WTC11 (cell line): ENCODE data around the gene FRMD5. TPM values are rescaled to one million over a fixed set of nuclear protein-coding genes. Genes with fewer than 3 reads are reported as not detected.

ENCODE experiments used
- ATAC-seq: fragments of 200-7000 bp; cut with Tn5 transposase; 2 replicates; pipeline ENCODE4 v1.10.0; 2021; ENCODE audit warnings: mild to moderate bottlenecking, moderate library complexity
- CTCF ChIA-PET: fragments of 300-600 bp; sonication (Branson Sonifier 250); formaldehyde crosslinking; loops from one replicate; lab custom pipeline; 2021; ENCODE audit warnings: antibody characterized with exemption; lab: Charles Lee
- POLR2A ChIA-PET: fragments of 350-600 bp; sonication (Branson Sonifier 250); formaldehyde crosslinking; loops from one replicate; lab custom pipeline; 2021; ENCODE audit warnings: antibody characterized with exemption; lab: Charles Lee
- DNase-seq: peaks from one replicate; pipeline ENCODE4 v3.0.0; 2021; ENCODE audit warnings: low spot score
- H3K27ac Mint-ChIP-seq: 2 replicates; pipeline ENCODE4 v1.8.0; 2021; ENCODE audit warnings: mixed read lengths
- H3K27me3 Mint-ChIP-seq: 2 replicates; pipeline ENCODE4 v1.8.0; 2021; ENCODE audit warnings: low read depth, mild to moderate bottlenecking, moderate library complexity, mixed read lengths
- H3K36me3 Mint-ChIP-seq: 2 replicates; pipeline ENCODE4 v1.8.0; 2021; ENCODE audit warnings: mixed read lengths
- H3K4me1 Mint-ChIP-seq: 2 replicates; pipeline ENCODE4 v1.8.0; 2022; ENCODE audit warnings: mixed read lengths
- H3K4me3 Mint-ChIP-seq: 2 replicates; pipeline ENCODE4 v1.8.0; 2021; ENCODE audit warnings: mild to moderate bottlenecking, moderate library complexity, mixed read lengths
- H3K9me3 Mint-ChIP-seq: 2 replicates; pipeline ENCODE4 v1.8.0; 2021; ENCODE audit warnings: mixed read lengths
- ESRRA ChIP-seq: sonication (generic); formaldehyde crosslinking; IDR thresholded peaks from 2 replicates; pipeline ENCODE4 v1.8.1; 2022; ENCODE audit warnings: mild to moderate bottlenecking, missing genetic modification reagents, borderline replicate concordance
- NFE2L1 ChIP-seq: sonication (generic); formaldehyde crosslinking; IDR thresholded peaks from 2 replicates; pipeline ENCODE4 v1.8.1; 2023; ENCODE audit warnings: missing genetic modification reagents
- SP1 ChIP-seq: sonication (generic); formaldehyde crosslinking; conservative IDR thresholded peaks from 2 replicates; pipeline ENCODE4 v1.8.1; 2022; ENCODE audit warnings: missing genetic modification reagents
- TCF7 ChIP-seq: sonication (generic); formaldehyde crosslinking; IDR thresholded peaks from 2 replicates; pipeline ENCODE4 v1.8.0; 2022; ENCODE audit warnings: mild to moderate bottlenecking, low read depth, missing genetic modification reagents, moderate library complexity
- TP53 ChIP-seq: sonication (generic); formaldehyde crosslinking; IDR thresholded peaks from 2 replicates; pipeline ENCODE4 v1.8.1; 2023; ENCODE audit warnings: mild to moderate bottlenecking, missing genetic modification reagents
- USF2 ChIP-seq: sonication (generic); formaldehyde crosslinking; IDR thresholded peaks from 2 replicates; pipeline ENCODE4 v1.8.1; 2023; ENCODE audit warnings: mild to moderate bottlenecking, missing genetic modification reagents, moderate library complexity
- total RNA-seq: library from RNA; stranded (reverse); gene quantifications from 3 replicates; pipeline ENCODE4 v1.2.3, GENCODE V29; 2021
- TF ChIP-seq, protein P1 (sequence below): sonication (generic); formaldehyde crosslinking; IDR thresholded peaks from 2 replicates; pipeline ENCODE4 v1.8.0; 2023; ENCODE audit warnings: missing genetic modification reagents, mild to moderate bottlenecking, borderline replicate concordance
- TF ChIP-seq, protein P2 (sequence below): sonication (generic); formaldehyde crosslinking; conservative IDR thresholded peaks from 2 replicates; pipeline ENCODE4 v1.8.1; 2022; ENCODE audit warnings: mild to moderate bottlenecking, missing genetic modification reagents
- TF ChIP-seq, protein P3 (sequence below): sonication (generic); formaldehyde crosslinking; IDR thresholded peaks from 2 replicates; pipeline ENCODE4 v1.8.1; 2022; ENCODE audit warnings: missing genetic modification reagents, borderline replicate concordance
- TF ChIP-seq, protein P4 (sequence below): sonication (generic); formaldehyde crosslinking; IDR thresholded peaks from 2 replicates; pipeline ENCODE4 v1.8.1; 2022; ENCODE audit warnings: mild to moderate bottlenecking, moderate library complexity, missing genetic modification reagents
- TF ChIP-seq, protein P5 (sequence below): fragments of 200-600 bp; IDR thresholded peaks from 2 replicates; pipeline ENCODE4 v1.8.0; 2022; ENCODE audit warnings: antibody characterized with exemption
- TF ChIP-seq, protein P6 (sequence below): sonication (generic); formaldehyde crosslinking; IDR thresholded peaks from 2 replicates; pipeline ENCODE4 v1.8.0; 2022; ENCODE audit warnings: mild to moderate bottlenecking, missing genetic modification reagents

The FRMD5 gene
- total RNA-seq, 1 experiment from 2014 or later, result 14.1 TPM

- H3K27ac Mint-ChIP-seq, result no peak overlapping the region
- POLR2A ChIA-PET, result no interaction called here
- H3K27me3 Mint-ChIP-seq, result no peaks in the 10 kb centered on the region
- H3K36me3 Mint-ChIP-seq, result no peaks in the 10 kb centered on the region
- H3K9me3 Mint-ChIP-seq, result no peaks in the 10 kb centered on the region
- CTCF ChIA-PET, result interaction anchor here (0.9 to 7.1 kb wide), 4 partner anchors 12 to 60 kb away, joined by 3 to 84 read pairs (median 6); no protein-coding TSS in a partner anchor
- DNase-seq (no peak), ATAC-seq (no peak)
- TF ChIP-seq, protein P1, sequence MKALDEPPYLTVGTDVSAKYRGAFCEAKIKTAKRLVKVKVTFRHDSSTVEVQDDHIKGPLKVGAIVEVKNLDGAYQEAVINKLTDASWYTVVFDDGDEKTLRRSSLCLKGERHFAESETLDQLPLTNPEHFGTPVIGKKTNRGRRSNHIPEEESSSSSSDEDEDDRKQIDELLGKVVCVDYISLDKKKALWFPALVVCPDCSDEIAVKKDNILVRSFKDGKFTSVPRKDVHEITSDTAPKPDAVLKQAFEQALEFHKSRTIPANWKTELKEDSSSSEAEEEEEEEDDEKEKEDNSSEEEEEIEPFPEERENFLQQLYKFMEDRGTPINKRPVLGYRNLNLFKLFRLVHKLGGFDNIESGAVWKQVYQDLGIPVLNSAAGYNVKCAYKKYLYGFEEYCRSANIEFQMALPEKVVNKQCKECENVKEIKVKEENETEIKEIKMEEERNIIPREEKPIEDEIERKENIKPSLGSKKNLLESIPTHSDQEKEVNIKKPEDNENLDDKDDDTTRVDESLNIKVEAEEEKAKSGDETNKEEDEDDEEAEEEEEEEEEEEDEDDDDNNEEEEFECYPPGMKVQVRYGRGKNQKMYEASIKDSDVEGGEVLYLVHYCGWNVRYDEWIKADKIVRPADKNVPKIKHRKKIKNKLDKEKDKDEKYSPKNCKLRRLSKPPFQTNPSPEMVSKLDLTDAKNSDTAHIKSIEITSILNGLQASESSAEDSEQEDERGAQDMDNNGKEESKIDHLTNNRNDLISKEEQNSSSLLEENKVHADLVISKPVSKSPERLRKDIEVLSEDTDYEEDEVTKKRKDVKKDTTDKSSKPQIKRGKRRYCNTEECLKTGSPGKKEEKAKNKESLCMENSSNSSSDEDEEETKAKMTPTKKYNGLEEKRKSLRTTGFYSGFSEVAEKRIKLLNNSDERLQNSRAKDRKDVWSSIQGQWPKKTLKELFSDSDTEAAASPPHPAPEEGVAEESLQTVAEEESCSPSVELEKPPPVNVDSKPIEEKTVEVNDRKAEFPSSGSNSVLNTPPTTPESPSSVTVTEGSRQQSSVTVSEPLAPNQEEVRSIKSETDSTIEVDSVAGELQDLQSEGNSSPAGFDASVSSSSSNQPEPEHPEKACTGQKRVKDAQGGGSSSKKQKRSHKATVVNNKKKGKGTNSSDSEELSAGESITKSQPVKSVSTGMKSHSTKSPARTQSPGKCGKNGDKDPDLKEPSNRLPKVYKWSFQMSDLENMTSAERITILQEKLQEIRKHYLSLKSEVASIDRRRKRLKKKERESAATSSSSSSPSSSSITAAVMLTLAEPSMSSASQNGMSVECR (CRISPR knock-in tag), result no peak
- TF ChIP-seq, protein P2, sequence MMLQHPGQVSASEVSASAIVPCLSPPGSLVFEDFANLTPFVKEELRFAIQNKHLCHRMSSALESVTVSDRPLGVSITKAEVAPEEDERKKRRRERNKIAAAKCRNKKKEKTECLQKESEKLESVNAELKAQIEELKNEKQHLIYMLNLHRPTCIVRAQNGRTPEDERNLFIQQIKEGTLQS (CRISPR knock-in tag), result no peak
- no peak for TF ChIP-seq NFE2L1 (CRISPR knock-in tag)
- TF ChIP-seq, protein P3, sequence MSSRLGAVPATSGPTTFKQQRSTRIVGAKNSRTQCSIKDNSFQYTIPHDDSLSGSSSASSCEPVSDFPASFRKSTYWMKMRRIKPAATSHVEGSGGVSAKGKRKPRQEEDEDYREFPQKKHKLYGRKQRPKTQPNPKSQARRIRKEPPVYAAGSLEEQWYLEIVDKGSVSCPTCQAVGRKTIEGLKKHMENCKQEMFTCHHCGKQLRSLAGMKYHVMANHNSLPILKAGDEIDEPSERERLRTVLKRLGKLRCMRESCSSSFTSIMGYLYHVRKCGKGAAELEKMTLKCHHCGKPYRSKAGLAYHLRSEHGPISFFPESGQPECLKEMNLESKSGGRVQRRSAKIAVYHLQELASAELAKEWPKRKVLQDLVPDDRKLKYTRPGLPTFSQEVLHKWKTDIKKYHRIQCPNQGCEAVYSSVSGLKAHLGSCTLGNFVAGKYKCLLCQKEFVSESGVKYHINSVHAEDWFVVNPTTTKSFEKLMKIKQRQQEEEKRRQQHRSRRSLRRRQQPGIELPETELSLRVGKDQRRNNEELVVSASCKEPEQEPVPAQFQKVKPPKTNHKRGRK (CRISPR knock-in tag), result no peak
- no peak for TF ChIP-seq ESRRA
- TF ChIP-seq, protein P4, sequence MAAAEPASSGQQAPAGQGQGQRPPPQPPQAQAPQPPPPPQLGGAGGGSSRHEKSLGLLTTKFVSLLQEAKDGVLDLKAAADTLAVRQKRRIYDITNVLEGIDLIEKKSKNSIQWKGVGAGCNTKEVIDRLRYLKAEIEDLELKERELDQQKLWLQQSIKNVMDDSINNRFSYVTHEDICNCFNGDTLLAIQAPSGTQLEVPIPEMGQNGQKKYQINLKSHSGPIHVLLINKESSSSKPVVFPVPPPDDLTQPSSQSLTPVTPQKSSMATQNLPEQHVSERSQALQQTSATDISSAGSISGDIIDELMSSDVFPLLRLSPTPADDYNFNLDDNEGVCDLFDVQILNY (CRISPR knock-in tag), result no peak
- TF ChIP-seq SP1, result no peak
- TF ChIP-seq TP53 (CRISPR knock-in tag), result no peak
- no peak for TF ChIP-seq TCF7 (CRISPR knock-in tag)
- TF ChIP-seq, protein P5, sequence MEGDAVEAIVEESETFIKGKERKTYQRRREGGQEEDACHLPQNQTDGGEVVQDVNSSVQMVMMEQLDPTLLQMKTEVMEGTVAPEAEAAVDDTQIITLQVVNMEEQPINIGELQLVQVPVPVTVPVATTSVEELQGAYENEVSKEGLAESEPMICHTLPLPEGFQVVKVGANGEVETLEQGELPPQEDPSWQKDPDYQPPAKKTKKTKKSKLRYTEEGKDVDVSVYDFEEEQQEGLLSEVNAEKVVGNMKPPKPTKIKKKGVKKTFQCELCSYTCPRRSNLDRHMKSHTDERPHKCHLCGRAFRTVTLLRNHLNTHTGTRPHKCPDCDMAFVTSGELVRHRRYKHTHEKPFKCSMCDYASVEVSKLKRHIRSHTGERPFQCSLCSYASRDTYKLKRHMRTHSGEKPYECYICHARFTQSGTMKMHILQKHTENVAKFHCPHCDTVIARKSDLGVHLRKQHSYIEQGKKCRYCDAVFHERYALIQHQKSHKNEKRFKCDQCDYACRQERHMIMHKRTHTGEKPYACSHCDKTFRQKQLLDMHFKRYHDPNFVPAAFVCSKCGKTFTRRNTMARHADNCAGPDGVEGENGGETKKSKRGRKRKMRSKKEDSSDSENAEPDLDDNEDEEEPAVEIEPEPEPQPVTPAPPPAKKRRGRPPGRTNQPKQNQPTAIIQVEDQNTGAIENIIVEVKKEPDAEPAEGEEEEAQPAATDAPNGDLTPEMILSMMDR, result no peak
- TF ChIP-seq, protein P6, sequence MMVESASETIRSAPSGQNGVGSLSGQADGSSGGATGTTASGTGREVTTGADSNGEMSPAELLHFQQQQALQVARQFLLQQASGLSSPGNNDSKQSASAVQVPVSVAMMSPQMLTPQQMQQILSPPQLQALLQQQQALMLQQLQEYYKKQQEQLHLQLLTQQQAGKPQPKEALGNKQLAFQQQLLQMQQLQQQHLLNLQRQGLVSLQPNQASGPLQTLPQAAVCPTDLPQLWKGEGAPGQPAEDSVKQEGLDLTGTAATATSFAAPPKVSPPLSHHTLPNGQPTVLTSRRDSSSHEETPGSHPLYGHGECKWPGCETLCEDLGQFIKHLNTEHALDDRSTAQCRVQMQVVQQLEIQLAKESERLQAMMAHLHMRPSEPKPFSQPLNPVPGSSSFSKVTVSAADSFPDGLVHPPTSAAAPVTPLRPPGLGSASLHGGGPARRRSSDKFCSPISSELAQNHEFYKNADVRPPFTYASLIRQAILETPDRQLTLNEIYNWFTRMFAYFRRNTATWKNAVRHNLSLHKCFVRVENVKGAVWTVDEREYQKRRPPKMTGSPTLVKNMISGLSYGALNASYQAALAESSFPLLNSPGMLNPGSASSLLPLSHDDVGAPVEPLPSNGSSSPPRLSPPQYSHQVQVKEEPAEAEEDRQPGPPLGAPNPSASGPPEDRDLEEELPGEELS (CRISPR knock-in tag), result no peak
- H3K4me1 Mint-ChIP-seq, result peaks cover 11% of the 10 kb centered on the region
- H3K4me3 Mint-ChIP-seq, result no peak overlapping the region
Measured at GRCh38 chr15:43941071-43941470, 254.0 kb downstream of the FRMD5 start.

GRCh38 chr15:43939070-43939469 lies 256.0 kb downstream of the FRMD5 start:
- H3K27me3 Mint-ChIP-seq, result no peaks in the 10 kb centered on the region
- CTCF ChIA-PET, result interaction anchor here (0.5 to 7.1 kb wide), 25 partner anchors 10 to 506 kb away, joined by 3 to 84 read pairs (median 4); no protein-coding TSS in a partner anchor
- H3K27ac Mint-ChIP-seq, result no peak overlapping the region
- no peaks in the 10 kb centered on the region for H3K36me3 Mint-ChIP-seq
- H3K4me3 Mint-ChIP-seq, result no peak overlapping the region
- ATAC-seq (peak; percentile 58), DNase-seq (no peak)
- no peak for TF ChIP-seq USF2
- TF ChIP-seq, protein P5, result peak; percentile 20; the same call in 1 of the 2 replicates
- TF ChIP-seq, all 79 proteins: peak for 1
- Mint-ChIP-seq H3K4me1 (peaks cover 14% of the 10 kb centered on the region), H3K9me3 (no peaks in the 10 kb centered on the region)
- POLR2A ChIA-PET, result no interaction called here
